Keratinocyte (primary cell): Measurements from ENCODE around the gene PRELID1. TPM values are rescaled to one million over a fixed set of nuclear protein-coding genes. Genes with fewer than 3 reads are reported as not detected.

Source experiments
- DNase-seq: peaks from one replicate; pipeline ENCODE4 v3.0.0-alpha.2; 2011; ENCODE audit warnings: low read depth, missing footprints, low spot score
- FAIRE-seq: peaks from 2 replicates; lab custom pipeline; 2011; peaks lifted over from hg19 to GRCh38; lab: Jason Lieb, UNC
- H2AFZ ChIP-seq: 2 replicates; pipeline ENCODE4 v1.6.0; 2012; ENCODE audit warnings: low read length, control low read depth, inconsistent platforms; ENCODE audit not compliant: control insufficient read depth
- H3K27ac ChIP-seq: 2 replicates; pipeline ENCODE4 v1.5.1; 2011; ENCODE audit warnings: low read length; ENCODE audit not compliant: control insufficient read depth, insufficient read depth
- H3K27me3 ChIP-seq: 3 replicates; pipeline ENCODE4 v1.6.0; 2011; ENCODE audit warnings: low read length; ENCODE audit not compliant: control insufficient read depth, insufficient read depth; ENCODE audit errors: extremely low read depth
- H3K36me3 ChIP-seq, 2 experiments: 2 replicates in 1 of 2; 3 replicates in 1 of 2; pipeline ENCODE4 v1.5.1; 2011; ENCODE audit warnings: low read length in 2 of 2, mild to moderate bottlenecking in 1 of 2; ENCODE audit not compliant: control insufficient read depth in 2 of 2, insufficient read depth in 2 of 2; ENCODE audit errors: extremely low read depth in 1 of 2
- H3K4me1 ChIP-seq: 3 replicates; pipeline ENCODE4 v1.5.1; 2011; ENCODE audit warnings: low read length; ENCODE audit not compliant: control insufficient read depth, insufficient read depth; ENCODE audit errors: extremely low read depth
- H3K4me2 ChIP-seq: 3 replicates; pipeline ENCODE4 v1.6.0; 2011; ENCODE audit warnings: low read depth, low read length; ENCODE audit not compliant: control insufficient read depth, insufficient read depth; ENCODE audit errors: extremely low read depth
- H3K4me3 ChIP-seq, 3 experiments: fragments of 200-600 bp in 1 of 3; sonication (generic) in 1 of 3; 2 replicates in 2 of 3; 3 replicates in 1 of 3; pipeline ENCODE4 v1.5.1; 2011 to 2016; ENCODE audit warnings: low read length in 3 of 3, mild to moderate bottlenecking in 3 of 3, control low read depth in 2 of 3, inconsistent platforms in 1 of 3, low read depth in 1 of 3, mixed read lengths in 1 of 3, mixed run types in 1 of 3, moderate library complexity in 1 of 3; ENCODE audit not compliant: control insufficient read depth in 2 of 3, insufficient read depth in 2 of 3; ENCODE audit errors: extremely low read depth in 1 of 3
- H3K79me2 ChIP-seq: 2 replicates; pipeline ENCODE4 v1.6.0; 2012; ENCODE audit warnings: low read length; ENCODE audit not compliant: control insufficient read depth, insufficient read depth
- H3K9ac ChIP-seq: 3 replicates; pipeline ENCODE4 v1.6.0; 2011; ENCODE audit warnings: low read length; ENCODE audit not compliant: control insufficient read depth, insufficient read depth; ENCODE audit errors: extremely low read depth
- H3K9me1 ChIP-seq: 3 replicates; pipeline ENCODE4 v1.6.0; 2011; ENCODE audit warnings: low read length; ENCODE audit not compliant: control insufficient read depth, insufficient read depth; ENCODE audit errors: extremely low read depth
- H3K9me3 ChIP-seq: 2 replicates; pipeline ENCODE4 v1.5.1; 2012; ENCODE audit warnings: low read depth, low read length; ENCODE audit not compliant: control insufficient read depth
- H4K20me1 ChIP-seq: 3 replicates; pipeline ENCODE4 v1.6.0; 2011; ENCODE audit warnings: low read length; ENCODE audit not compliant: control insufficient read depth, insufficient read depth; ENCODE audit errors: extremely low read depth
- CTCF ChIP-seq, 3 experiments: IDR thresholded peaks in 1 of 3; conservative IDR thresholded peaks in 1 of 3; optimal IDR thresholded peaks in 1 of 3; 2 replicates in 2 of 3; 3 replicates in 1 of 3; pipeline versions ENCODE3 to v1.5.1; 2011; ENCODE audit warnings: low read length in 3 of 3, mild to moderate bottlenecking in 3 of 3, moderate library complexity in 2 of 3, control low read depth in 1 of 3, inconsistent platforms in 1 of 3; ENCODE audit not compliant: insufficient read depth in 2 of 3; ENCODE audit errors: extremely low read depth in 1 of 3
- EZH2 ChIP-seq: IDR thresholded peaks from one replicate; pipeline ENCODE4 v1.6.1; 2012; ENCODE audit warnings: inconsistent platforms, mild to moderate bottlenecking, low read length, moderate library complexity
- dilution Hi-C: fragments of 300-500 bp; cut with MboI; formaldehyde crosslinking; loops from one replicate; pipeline ENCODE4 v1.7.0; 2020; ENCODE audit warnings: low sequenced_read_pairs; ENCODE audit not compliant: extremely low pct_ligation_motif_present
- polyA plus RNA-seq, 5 experiments: library from polyadenylated mRNA; depleted of rRNA in 3 of 5; stranded (reverse) in 3 of 5; stranded (forward) in 1 of 5; unstranded in 1 of 5; fragments of >200 nt; gene quantifications; 1 replicate in 1 of 5; 2 replicates in 3 of 5; 3 replicates in 1 of 5; pipeline versions ENCODE4 v1.2.1 to v1.2.3, GENCODE V29; 2011 to 2012; ENCODE audit warnings: missing spikeins in 2 of 5, low read depth in 1 of 5, low replicate concordance in 1 of 5

Gene PRELID1
- polyA plus RNA-seq, 1 donor (not counting 4 experiments of a cell fraction or from before 2014, with no cell fraction given), result 245 TPM

- Histone ChIP-seq H2AFZ (no peak overlapping the region), H3K4me2 (no peak overlapping the region), H3K27me3 (no peaks in the 10 kb centered on the region), H3K9me1 (no peaks in the 10 kb centered on the region), H3K27ac (no peak overlapping the region), H3K79me2 (peaks cover 78% of the 10 kb centered on the region), H3K36me3 (peaks cover 13 to 27% of the 10 kb centered on the region in 2 experiments), H3K9me3 (no peaks in the 10 kb centered on the region), H3K9ac (no peak overlapping the region), H3K4me1 (peaks cover 10% of the 10 kb centered on the region), H4K20me1 (peaks cover 4% of the 10 kb centered on the region), H3K4me3 (no peak overlapping the region)
- DNase-seq, result no peak
- FAIRE-seq, result no peak
- dilution Hi-C loops, result no loop called here
- TF ChIP-seq CTCF (optimal IDR thresholded peaks at IDR 0.05 in 1 of 3, IDR thresholded peaks at IDR 0.05 in 1 of 3, conservative IDR thresholded peaks at IDR 0.05 in 1 of 3; ENCODE audit: extremely low read depth in 1 of 3, insufficient read depth in 2 of 3, low read length in 3 of 3) (no peak), EZH2 (no peak)
Observed at GRCh38 chr5:177344891-177345290, 41.3 kb downstream of the PRELID1 start.

- Histone ChIP-seq H4K20me1 (peaks cover 4% of the 10 kb centered on the region), H3K36me3 (peaks cover 13 to 31% of the 10 kb centered on the region in 2 experiments)
- dilution Hi-C loops, result no loop called here
Observed at GRCh38 chr5:177346820-177347219, 43.2 kb downstream of the PRELID1 start.

More at GRCh38 chr5:177346820-177347219, 43.2 kb downstream of the PRELID1 start:
- Histone ChIP-seq H3K9me3 (no peaks in the 10 kb centered on the region), H2AFZ (no peak overlapping the region), H3K9me1 (no peaks in the 10 kb centered on the region), H3K4me2 (no peak overlapping the region), H3K79me2 (peaks cover 82% of the 10 kb centered on the region), H3K9ac (no peak overlapping the region), H3K27ac (no peak overlapping the region), H3K4me3 (no peak overlapping the region), H3K4me1 (peaks cover 21% of the 10 kb centered on the region), H3K27me3 (no peaks in the 10 kb centered on the region)
- no peak for FAIRE-seq
- DNase-seq, result no peak
- TF ChIP-seq EZH2 (no peak), CTCF (optimal IDR thresholded peaks at IDR 0.05 in 1 of 3, IDR thresholded peaks at IDR 0.05 in 1 of 3, conservative IDR thresholded peaks at IDR 0.05 in 1 of 3; ENCODE audit: extremely low read depth in 1 of 3, insufficient read depth in 2 of 3, low read length in 3 of 3) (no peak)
